GM12891 (cell line): ENCODE results near the gene SLC44A1.

Source experiments
- POLR2A ChIP-seq: IDR thresholded peaks from 2 replicates; pipeline ENCODE4 v1.6.1; 2011; ENCODE audit warnings: low read depth, low read length, control low read depth
- POLR2AphosphoS5 ChIP-seq: IDR thresholded peaks from 2 replicates; pipeline ENCODE4 v1.6.1; 2011; ENCODE audit warnings: low read depth, low read length, control low read depth
- POU2F2 ChIP-seq: IDR thresholded peaks from 2 replicates; pipeline ENCODE4 v1.6.1; 2011; ENCODE audit warnings: low read depth, mild to moderate bottlenecking, control low read depth, low read length, moderate library complexity
- SPI1 ChIP-seq: IDR thresholded peaks from 2 replicates; pipeline ENCODE4 v1.6.1; 2011; ENCODE audit warnings: low read depth, low read length, control low read depth
- TAF1 ChIP-seq: IDR thresholded peaks from 2 replicates; pipeline ENCODE4 v1.6.1; 2011; ENCODE audit warnings: low read depth, low read length, control low read depth

DNA sequence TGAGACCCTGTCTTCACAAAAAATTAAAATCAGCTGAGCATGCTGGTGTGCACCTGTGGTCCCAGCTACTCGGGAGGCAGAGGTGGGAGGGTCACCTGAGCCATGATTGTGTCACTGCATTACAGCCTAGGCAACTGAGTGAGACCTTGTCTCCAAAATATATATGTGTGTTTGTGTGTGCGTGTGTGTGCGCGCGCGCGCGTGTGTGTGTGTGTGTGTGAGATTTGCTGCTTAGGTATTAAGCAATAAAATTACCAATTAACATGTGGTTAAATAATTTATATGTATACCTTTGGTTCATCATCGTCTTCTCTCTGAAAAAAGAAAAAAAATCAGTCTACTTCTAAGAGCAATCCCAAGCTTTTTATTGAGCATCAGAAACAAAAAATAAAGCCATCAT is 117.4 kb downstream of the SLC44A1 start:
- TF ChIP-seq SPI1, result no peak
- no peak for TF ChIP-seq POLR2AphosphoS5
- no peak for TF ChIP-seq POLR2A
- no peak for TF ChIP-seq TAF1
- no peak for TF ChIP-seq POU2F2
